Epithelial cell of esophagus (primary cell): ENCODE measurements around the gene DAGLA.
A peak's percentile ranks its signal among the peaks of the same experiment; 100 is the strongest.
"Not testable (repeated sequence)": the region's sequence is repeated elsewhere in the genome, so short reads cannot be mapped to it uniquely, and the experiment has no call there.

Experiments
- DNase-seq: peaks from one replicate; pipeline ENCODE4 v3.0.0; 2010; ENCODE audit warnings: low read depth
- H3K4me3 ChIP-seq: 2 replicates; pipeline ENCODE4 v1.5.1; 2011; ENCODE audit warnings: mild to moderate bottlenecking, low read length, control low read depth
- CTCF ChIP-seq: IDR thresholded peaks from 2 replicates; pipeline ENCODE4 v1.5.1; 2011; ENCODE audit warnings: low read depth, mild to moderate bottlenecking, low read length, control low read depth, inconsistent platforms; ENCODE audit not compliant: insufficient read depth; ENCODE audit errors: missing control alignments

DAGLA gene

DNA sequence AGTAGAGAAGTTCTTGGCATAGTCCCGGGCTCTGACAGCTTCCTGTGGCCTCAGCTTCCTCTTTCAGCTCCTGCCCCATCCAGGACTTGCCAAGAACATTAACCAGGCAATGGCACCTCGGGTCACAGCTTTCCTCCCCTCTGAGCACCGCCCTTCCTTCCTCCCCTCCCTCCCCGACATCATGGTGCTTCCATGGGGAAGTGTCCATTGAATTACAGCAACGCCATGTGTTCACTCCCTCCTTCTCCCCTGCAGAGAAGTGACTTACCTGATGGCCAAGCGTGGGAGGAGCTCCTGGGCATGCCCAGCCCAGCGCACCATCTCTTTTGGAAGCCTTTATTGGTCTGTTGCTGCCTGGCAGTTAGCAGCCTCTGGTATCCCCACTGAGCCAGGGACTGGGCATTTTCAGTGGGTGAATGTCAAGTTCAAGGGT, 25.8 kb upstream of the DAGLA start:
- TF ChIP-seq CTCF: no peak
- DNase-seq: no peak
- H3K4me3 ChIP-seq: no peak overlapping the region

DNA sequence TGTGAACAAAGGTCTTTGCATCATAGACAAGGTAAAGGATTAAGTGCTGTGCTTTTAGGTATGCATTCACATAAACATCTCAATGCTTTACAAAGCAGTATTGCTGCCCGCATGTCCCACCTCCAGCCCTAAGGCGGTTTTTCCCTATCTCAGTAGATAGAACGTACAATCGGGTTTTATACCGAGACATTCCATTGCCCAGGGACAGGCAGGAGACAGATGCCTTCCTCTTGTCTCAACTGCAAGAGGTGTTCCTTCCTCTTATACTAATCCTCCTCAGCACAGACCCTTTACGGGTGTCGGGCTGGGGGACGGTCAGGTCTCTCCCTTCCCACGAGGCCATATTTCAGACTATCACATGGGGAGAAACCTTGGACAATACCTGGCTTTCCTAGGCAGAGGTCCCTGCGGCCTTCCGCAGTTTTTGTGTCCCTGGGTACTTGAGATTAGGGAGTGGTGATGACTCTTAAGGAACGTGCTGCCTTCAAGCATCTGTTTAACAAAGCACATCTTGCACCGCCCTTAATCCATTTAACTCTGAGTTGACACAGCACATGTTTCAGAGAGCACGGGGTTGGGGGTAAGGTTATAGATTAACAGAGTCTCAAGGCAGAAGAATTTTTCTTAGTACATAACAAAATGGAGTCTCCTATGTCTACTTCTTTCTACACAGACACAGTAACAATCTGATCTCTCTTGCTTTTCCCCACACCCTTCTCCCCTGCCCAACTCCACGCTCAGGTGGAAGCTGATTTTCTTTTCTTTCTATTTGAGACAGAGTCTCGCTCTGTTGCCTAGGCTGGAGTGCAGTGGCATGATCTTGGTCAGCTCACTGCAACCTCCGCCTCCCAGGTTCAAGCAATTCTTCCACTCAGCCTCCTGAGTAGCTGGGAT, 24.7 kb upstream of the DAGLA start:
- DNase-seq, H3K4me3 ChIP-seq: not testable (repeated sequence)

DNA sequence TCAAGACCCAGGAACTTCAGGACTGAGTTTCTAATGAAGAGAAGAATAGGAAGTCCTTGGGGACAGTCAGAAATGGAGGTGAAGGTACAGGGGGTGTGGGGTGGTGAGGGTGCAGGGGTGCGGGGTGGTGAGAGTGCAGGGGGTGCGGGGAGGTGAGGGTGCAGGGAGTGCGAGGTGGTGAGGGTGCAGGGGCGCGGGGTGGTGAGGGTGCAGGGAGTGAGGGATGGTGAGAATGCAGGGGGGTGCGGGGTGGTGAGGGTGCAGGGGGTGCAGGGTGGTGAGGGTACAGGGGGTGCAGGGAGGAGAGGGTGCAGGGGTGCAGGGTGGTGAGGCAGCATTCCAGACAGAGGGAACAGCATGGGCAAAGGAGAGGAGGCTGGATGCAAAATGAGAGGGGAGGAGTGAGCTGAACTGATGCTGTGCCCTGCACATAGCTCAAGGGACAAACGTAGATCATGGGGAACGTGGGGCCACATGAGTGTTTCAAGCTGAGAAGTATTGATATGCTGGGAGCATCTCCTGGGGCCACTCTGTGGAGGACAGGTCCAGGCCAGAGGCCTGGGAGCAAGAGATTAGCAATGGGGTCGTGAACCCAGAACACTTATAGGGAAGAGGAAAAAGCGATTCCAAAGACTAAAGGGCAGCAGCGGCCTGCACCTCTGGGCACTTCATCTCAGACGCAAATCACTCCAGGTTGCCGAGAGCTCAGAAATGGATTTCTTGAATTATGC, 23.7 kb upstream of the DAGLA start:
- no peak for DNase-seq
- no peak for TF ChIP-seq CTCF
- H3K4me3 ChIP-seq: no peak overlapping the region

DNA sequence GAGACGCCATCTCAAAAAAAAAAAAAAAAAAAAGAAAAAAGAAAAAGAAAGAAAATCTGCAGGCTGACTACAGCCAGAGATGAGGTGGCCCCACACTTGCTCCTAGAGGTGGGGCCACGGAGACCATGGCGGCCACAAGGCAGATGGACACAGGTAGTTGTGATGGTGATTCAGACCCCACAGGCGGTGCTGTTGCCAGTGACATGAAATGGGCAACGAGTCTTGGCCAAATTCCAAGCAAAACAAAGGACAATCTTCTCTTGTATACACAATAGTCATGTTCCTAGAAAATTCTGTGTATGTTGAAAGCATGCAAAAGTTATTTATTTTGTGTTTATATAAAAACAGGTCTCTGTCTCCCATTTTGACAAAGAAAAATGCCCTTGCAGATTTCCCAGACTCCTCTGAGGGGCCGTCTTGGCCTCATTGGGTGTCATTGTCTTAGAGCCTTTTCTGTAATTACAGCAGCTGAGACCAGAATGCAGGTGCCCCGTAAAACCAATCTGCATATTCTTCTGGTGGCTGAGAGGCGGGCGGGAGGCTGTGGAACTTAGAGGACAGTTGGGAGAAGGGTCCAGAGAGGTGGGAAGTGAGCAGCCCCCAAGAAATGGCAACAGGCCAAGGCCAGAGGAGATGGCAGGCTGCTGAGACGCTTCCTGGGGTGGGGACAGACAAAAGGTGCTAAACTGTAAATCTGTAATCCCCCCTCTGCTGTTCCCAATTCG, 22.5 kb upstream of the DAGLA start:
- TF ChIP-seq CTCF: no peak
- DNase-seq: peak; percentile 22
- no peak overlapping the region for H3K4me3 ChIP-seq

DNA sequence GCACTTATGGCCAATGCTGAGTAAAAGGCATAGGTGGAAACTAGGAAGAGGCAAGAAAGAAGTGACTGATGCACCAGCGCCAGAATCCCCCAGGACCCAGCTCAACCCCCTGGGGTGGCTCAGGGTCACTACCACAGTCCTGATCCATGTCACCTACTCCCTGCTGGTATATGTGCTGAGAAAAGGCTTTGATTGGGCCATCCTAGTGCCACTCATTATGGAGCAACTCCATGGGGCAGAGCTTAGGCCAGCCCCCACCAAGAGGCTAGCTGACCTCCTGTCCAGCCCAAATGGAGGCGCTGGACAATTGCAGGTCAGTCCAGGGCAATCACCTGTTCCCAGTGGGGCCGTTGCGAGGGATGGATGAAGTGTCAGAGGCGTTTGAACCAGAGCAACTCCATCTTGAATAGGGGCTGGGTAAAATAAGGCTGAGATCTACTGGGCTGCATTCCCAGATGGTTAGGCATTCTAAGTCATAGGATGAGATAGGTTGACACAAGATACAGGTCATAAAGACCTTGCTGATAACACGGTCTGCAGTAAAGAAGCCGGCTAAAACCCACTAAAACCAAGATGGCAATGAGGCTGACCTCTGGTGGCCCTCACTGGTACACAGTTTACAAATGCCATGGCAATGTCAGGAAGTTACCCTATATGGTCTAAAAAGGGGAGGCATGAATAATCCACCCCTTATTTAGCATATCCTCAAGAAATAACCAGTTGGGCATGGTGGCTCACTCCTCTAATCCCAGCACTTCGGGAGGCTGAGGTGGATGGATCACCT, 20.6 kb upstream of the DAGLA start:
- H3K4me3 ChIP-seq: no peak overlapping the region
- no peak for TF ChIP-seq CTCF
- DNase-seq: no peak

- not testable (repeated sequence) for H3K4me3 ChIP-seq, DNase-seq
Observed at GRCh38 chr11:61660997-61661396, 19.2 kb upstream of the DAGLA start.

DNA sequence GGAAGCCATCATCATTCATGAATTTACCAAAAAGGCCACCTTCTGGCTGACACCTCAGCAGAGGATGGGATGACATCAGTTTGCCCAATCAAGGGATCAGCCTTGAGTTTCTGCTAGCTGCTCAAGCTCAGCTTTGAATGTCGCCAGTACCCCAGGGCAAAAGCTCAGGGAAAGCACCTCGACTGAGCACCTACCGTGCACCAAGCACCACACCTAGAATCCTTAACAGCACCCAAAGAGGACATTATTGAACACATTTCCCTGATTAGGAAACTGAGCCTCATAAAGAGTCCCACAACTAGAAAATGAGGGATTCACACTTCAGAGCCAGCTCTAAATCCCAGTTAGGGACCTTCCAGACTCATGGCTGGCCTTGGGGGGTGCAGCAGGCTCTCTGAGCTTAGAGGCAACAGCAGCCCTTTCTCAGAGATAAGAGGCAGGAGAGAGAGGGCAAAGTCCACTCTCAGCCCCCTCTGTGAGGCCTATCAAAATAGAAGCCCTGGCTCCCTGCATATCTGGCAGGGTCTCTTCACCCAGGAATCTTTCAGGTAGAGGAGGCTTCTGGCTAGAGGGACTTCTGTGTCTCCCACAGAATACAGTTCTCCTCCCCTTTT, 13.4 kb upstream of the DAGLA start:
- DNase-seq: no peak
- no peak for TF ChIP-seq CTCF
- no peak overlapping the region for H3K4me3 ChIP-seq
